K562 (cell line): ENCODE data around the gene ADARB2. TPM values are rescaled to one million over a fixed set of nuclear protein-coding genes. Genes with fewer than 3 reads are reported as not detected.

ENCODE experiments used
- ATAC-seq: fragments of 200-7000 bp; cut with Tn5 transposase; 3 replicates; pipeline ENCODE4 v1.9.1; 2020; ENCODE audit warnings: moderate library complexity
- BruUV-seq: library from RNA; stranded (reverse); fragments of 400-500 nt; replicated peaks from 2 replicates; lab custom pipeline; 2021; lab: Mats Ljungman, UMichigan
- CTCF ChIA-PET: fragments of 300-600 bp; formaldehyde crosslinking; extraction: SDS; loops from one replicate; lab custom pipeline; 2021; ENCODE audit warnings: low intra/inter-chr PET ratio; lab: Yijun Ruan, JAX
- POLR2A ChIA-PET: fragments of 300-600, 350-650 bp; sonication (Branson Sonifier 250); formaldehyde crosslinking; extraction: SDS; loops from one replicate; lab custom pipeline; 2021; ENCODE audit warnings: antibody characterized with exemption, inconsistent platforms; lab: Yijun Ruan, JAX
- DNase-seq, 4 experiments: peaks; one replicate each; pipeline versions ENCODE4 v3.0.0 to v3.0.0-alpha.2; 2011 to 2018; ENCODE audit warnings: low spot score in 3 of 4, mixed read lengths in 3 of 4; ENCODE audit errors: extremely low read depth in 1 of 4
- FAIRE-seq: peaks from 2 replicates; lab custom pipeline; 2011; peaks lifted over from hg19 to GRCh38; lab: Jason Lieb, UNC
- H2AFZ ChIP-seq: 2 replicates; pipeline ENCODE4 v1.6.0; 2011; ENCODE audit warnings: low read depth, low read length, control low read depth, inconsistent platforms
- H3K27ac ChIP-seq: fragments of 200-600 bp; 3 replicates; pipeline ENCODE4 v1.8.0; 2011; ENCODE audit warnings: low read depth, mild to moderate bottlenecking, control low read depth, inconsistent platforms, low read length, moderate library complexity, mixed read lengths; ENCODE audit errors: extremely low read depth
- H3K27me3 ChIP-seq, 2 experiments: fragments of 300-600 bp in 1 of 2; 2 replicates in 1 of 2; 3 replicates in 1 of 2; pipeline versions ENCODE4 v1.6.0 to v1.8.0; 2011; ENCODE audit warnings: inconsistent platforms in 2 of 2, low read length in 2 of 2, mild to moderate bottlenecking in 1 of 2, mixed read lengths in 1 of 2, moderate library complexity in 1 of 2; ENCODE audit not compliant: control insufficient read depth in 2 of 2, insufficient read depth in 2 of 2
- H3K36me3 ChIP-seq: fragments of 300-600 bp; 3 replicates; pipeline ENCODE4 v1.8.0; 2011; ENCODE audit warnings: mild to moderate bottlenecking, low read length, inconsistent platforms; ENCODE audit not compliant: control insufficient read depth, insufficient read depth
- H3K4me1 ChIP-seq, 2 experiments: fragments of 200-600 bp in 1 of 2; replicated peaks in 1 of 2; 2 replicates in 1 of 2; 3 replicates in 1 of 2; pipeline versions ENCODE4 v1.5.1 to v1.8.0; 2011; ENCODE audit warnings: inconsistent platforms in 2 of 2, low read length in 2 of 2, mild to moderate bottlenecking in 1 of 2, mixed read lengths in 1 of 2, moderate library complexity in 1 of 2; ENCODE audit not compliant: control insufficient read depth in 2 of 2, insufficient read depth in 2 of 2
- H3K4me2 ChIP-seq: 2 replicates; pipeline ENCODE4 v1.6.1; 2011; ENCODE audit warnings: low read length, control low read depth, inconsistent platforms, mixed read lengths; ENCODE audit not compliant: insufficient read depth
- H3K4me3 ChIP-seq: fragments of 200-600 bp; sonication (generic), shearing (Covaris generic); 2 replicates; pipeline ENCODE4 v1.5.1; 2016; ENCODE audit warnings: control low read depth, inconsistent platforms
- H3K79me2 ChIP-seq: fragments of 200-600 bp; 3 replicates; pipeline ENCODE4 v1.8.0; 2011; ENCODE audit warnings: low read length, inconsistent platforms; ENCODE audit not compliant: control insufficient read depth, insufficient read depth
- H3K9ac ChIP-seq, 2 experiments: 2 replicates each; pipeline versions ENCODE4 v1.6.0 to v1.6.1; 2011; ENCODE audit warnings: low read depth in 2 of 2, low read length in 2 of 2, control low read depth in 1 of 2, inconsistent platforms in 1 of 2, mild to moderate bottlenecking in 1 of 2, mixed read lengths in 1 of 2; ENCODE audit not compliant: insufficient read depth in 1 of 2
- H3K9me1 ChIP-seq: one replicate; pipeline ENCODE4 v1.6.0; 2011; ENCODE audit warnings: inconsistent platforms, mild to moderate bottlenecking, low read length, moderate library complexity; ENCODE audit not compliant: control insufficient read depth, insufficient read depth
- H3K9me3 ChIP-seq: replicated peaks from 2 replicates; pipeline ENCODE4 v1.5.1; 2011; ENCODE audit warnings: low read depth, low read length, inconsistent platforms; ENCODE audit not compliant: control insufficient read depth, insufficient read depth
- H4K20me1 ChIP-seq: replicated peaks from 2 replicates; pipeline ENCODE4 v1.6.1; 2011; ENCODE audit warnings: low read length, inconsistent platforms, mixed read lengths; ENCODE audit not compliant: control insufficient read depth, insufficient read depth
- ESRRA ChIP-seq: fragments of 450-650 bp; IDR thresholded peaks from 2 replicates; pipeline ENCODE4 v1.6.1; 2014; ENCODE audit warnings: low read depth, mild to moderate bottlenecking, moderate library complexity, borderline replicate concordance
- MTA1 ChIP-seq: fragments of 450-650 bp; IDR thresholded peaks from 2 replicates; pipeline ENCODE4 v1.6.1; 2017; ENCODE audit warnings: borderline replicate concordance
- NUFIP1 ChIP-seq: fragments of 450-650 bp; IDR thresholded peaks from 2 replicates; pipeline ENCODE4 v1.6.1; 2018; ENCODE audit not compliant: partially characterized antibody
- POLR2G ChIP-seq: fragments of 200-400 bp; formaldehyde crosslinking; IDR thresholded peaks from 2 replicates; pipeline ENCODE4 v1.6.1; 2017; ENCODE audit warnings: low read depth, mild to moderate bottlenecking, antibody characterized with exemption, low read length, moderate library complexity
- WGBS: fragments of 100-300 bp; shearing (Covaris generic); methylation state at CpG from one replicate; pipeline ENCODE4 v1.1.6; 2016; ENCODE audit warnings: low coverage, mixed read lengths; ENCODE audit not compliant: insufficient coverage; ENCODE audit errors: missing lambda C conversion rate; 5-methylcytosine and 5-hydroxymethylcytosine counted together
- in situ Hi-C: fragments of 300-500 bp; cut with MboI; formaldehyde crosslinking; loops from 4 replicates; pipeline ENCODE4 v1.15.0; 2018; ENCODE audit warnings: inconsistent platforms, mixed read lengths
- intact Hi-C: fragments of 100-400 bp; cut with micrococcal nuclease; formaldehyde crosslinking; loops from 2 replicates; pipeline ENCODE4 v1.14.2; 2022
- polyA plus RNA-seq, 8 experiments: library from polyadenylated mRNA; depleted of rRNA in 4 of 8; stranded (reverse) in 5 of 8; unstranded in 3 of 8; fragments of >200 nt; fragmentation: Nextera tagmentation in 2 of 8; fragmentation: Illumina TruSeq in 1 of 8; extraction: Ambion mirVana in 2 of 8; extraction: Trizol in 1 of 8; gene quantifications; 2 replicates each; pipeline versions ENCODE4 v1.2.1 to v1.2.3, GENCODE V29; 2011 to 2014; ENCODE audit warnings: inconsistent platforms in 1 of 8, missing spikeins in 1 of 8
- total RNA-seq, 7 experiments: library from RNA; depleted of rRNA in 6 of 7; stranded (reverse); fragments of >200 nt in 6 of 7; fragmentation: Illumina TruSeq in 2 of 7; extraction: Trizol in 2 of 7; gene quantifications; 2 replicates each; pipeline versions ENCODE4 v1.2.1 to v1.2.3, GENCODE V29; 2011 to 2021; ENCODE audit warnings: low replicate concordance in 1 of 7

Gene ADARB2
- total and polyA plus RNA-seq, 9 of the 15 experiments (the other 6 are each of a cell fraction or from before 2014, with no cell fraction given), result not detected

DNA sequence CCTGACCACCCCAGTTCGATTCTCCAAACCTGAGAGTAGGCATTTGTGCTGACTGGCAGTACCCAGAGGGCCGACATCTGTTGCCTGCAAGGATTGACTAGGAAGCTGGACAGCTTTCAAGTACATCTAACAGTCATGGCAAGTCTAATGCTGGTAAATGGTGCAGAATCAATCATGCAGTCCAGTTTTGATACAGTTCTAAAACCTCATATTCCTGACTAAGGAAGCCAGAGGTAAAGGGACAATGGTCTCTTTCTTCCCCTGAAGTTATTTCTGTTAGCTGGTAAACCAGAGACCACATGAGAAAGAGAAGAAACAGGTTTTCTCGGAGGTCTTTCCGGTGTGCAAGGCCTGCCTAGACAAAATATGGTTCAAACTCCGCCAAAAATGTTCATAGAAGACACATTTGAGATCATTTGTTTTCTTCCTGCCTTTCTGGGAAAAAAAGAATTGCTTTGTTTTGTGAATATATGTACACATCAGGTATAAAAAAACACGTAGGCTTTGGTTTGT is 584.0 kb downstream of the ADARB2 start (continued):
- TF ChIP-seq ESRRA, result no peak

DNA sequence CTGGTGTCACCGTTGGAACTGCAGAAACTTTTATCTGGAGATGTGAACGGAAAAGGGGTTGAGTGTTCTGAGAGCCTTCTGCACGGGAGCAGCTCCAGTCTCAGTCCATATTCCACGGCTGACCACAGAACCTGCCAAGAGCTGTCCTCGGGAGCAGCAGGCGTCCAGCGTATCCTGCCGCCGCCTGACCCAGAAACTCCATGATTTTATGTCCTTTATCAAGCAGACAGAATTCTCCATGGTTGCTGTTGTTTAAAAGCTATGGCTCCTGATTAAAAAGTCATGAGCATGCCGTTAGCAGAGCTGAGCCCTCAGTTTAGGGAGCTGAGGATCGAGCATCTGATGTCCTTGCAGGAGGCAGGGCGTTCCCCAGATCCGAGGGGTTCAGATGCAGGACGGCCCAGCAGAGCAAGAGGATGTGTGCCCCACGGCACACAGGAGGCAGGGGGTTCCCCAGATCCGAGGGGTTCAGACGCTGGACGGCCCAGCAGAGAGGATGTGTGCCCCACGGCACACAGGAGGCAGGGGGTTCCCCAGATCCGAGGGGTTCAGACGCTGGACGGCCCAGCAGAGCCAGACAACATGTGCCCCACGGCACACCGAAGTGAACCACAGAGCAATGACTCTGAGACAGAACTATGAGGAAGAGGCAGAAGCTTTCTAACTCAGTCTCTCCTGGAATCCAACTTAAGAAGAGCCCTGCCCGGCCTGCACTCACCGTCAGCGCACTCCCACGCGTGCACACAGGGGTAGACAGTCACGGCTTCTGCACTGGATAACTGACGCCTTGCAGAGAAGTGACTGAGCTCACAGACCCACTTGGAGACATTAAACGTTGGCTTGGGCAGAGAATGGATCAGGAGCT is 584.7 kb downstream of the ADARB2 start:
- 43% methylated on average over 32 of the region's 32 CpGs for WGBS

More for the DNA sequence above, 584.7 kb downstream of the ADARB2 start:
- POLR2A ChIA-PET, result no interaction called here
- peaks cover 2 to 22% of the 10 kb centered on the region in 2 experiments; a peak in 2 of 5 replicates for H3K27me3 ChIP-seq
- H3K9ac ChIP-seq, result no peak overlapping the region
- intact Hi-C loops (no loop called here), in situ Hi-C loops (no loop called here)
- H2AFZ ChIP-seq, result no peak overlapping the region
- H3K79me2 ChIP-seq, result no peaks in the 10 kb centered on the region
- peak; percentile 32 for FAIRE-seq
- H3K27ac ChIP-seq, result no peak overlapping the region
- H3K36me3 ChIP-seq, result peaks cover 19% of the 10 kb centered on the region; the same call in 2 of the 3 replicates
- no peak overlapping the region for H3K4me2 ChIP-seq
- H3K4me1 ChIP-seq, result peaks cover 7 to 21% of the 10 kb centered on the region in 2 experiments; a peak in 3 of 5 replicates
- H4K20me1 ChIP-seq, result no peaks in the 10 kb centered on the region
- no TSS peak for BruUV-seq
- DNase-seq, result no peak
- H3K9me3 ChIP-seq, result no peaks in the 10 kb centered on the region
- CTCF ChIA-PET, result no interaction called here
- no peak overlapping the region for H3K4me3 ChIP-seq
- TF ChIP-seq POLR2G (0 out of 2 replicates have a peak, but pooled peaks have one; percentile 25), NUFIP1 (no peak), MTA1 (no peak)
- H3K9me1 ChIP-seq, result no peaks in the 10 kb centered on the region
- ATAC-seq, result no peak
